MM.1S (cell line): ENCODE measurements around the gene PSMC5.

Experiments
- DNase-seq: peaks from one replicate; pipeline ENCODE4 v3.0.0-alpha.2; 2015
- H2AFZ ChIP-seq: fragments of 300-600 bp; sonication (generic); 2 replicates; pipeline ENCODE4 v1.6.0; 2016; ENCODE audit warnings: antibody characterized with exemption, low read length
- H3F3A ChIP-seq: fragments of 300-600 bp; sonication (generic); 2 replicates; pipeline ENCODE4 v1.6.1; 2016; ENCODE audit warnings: mild to moderate bottlenecking, antibody characterized with exemption, low read length, moderate library complexity, mixed read lengths; ENCODE audit not compliant: insufficient read depth
- H3K27ac ChIP-seq: fragments of 300-600 bp; sonication (generic); 2 replicates; pipeline ENCODE4 v1.5.1; 2016; ENCODE audit warnings: mild to moderate bottlenecking, low read length
- H3K27me3 ChIP-seq: fragments of 300-600 bp; sonication (generic); replicated peaks from 2 replicates; pipeline ENCODE4 v1.6.0; 2016; ENCODE audit warnings: low read length; ENCODE audit not compliant: insufficient read depth
- H3K36me3 ChIP-seq: fragments of 300-600 bp; sonication (generic); replicated peaks from 2 replicates; pipeline ENCODE4 v1.6.1; 2016; ENCODE audit warnings: mild to moderate bottlenecking, low read length, mixed read lengths; ENCODE audit not compliant: insufficient read depth
- H3K4me1 ChIP-seq: fragments of 300-600 bp; sonication (generic); 2 replicates; pipeline ENCODE4 v1.6.1; 2016; ENCODE audit warnings: low read length, mixed read lengths
- H3K4me2 ChIP-seq: fragments of 300-600 bp; sonication (generic); 2 replicates; pipeline ENCODE4 v1.6.0; 2016; ENCODE audit warnings: low read depth, low read length
- H3K4me3 ChIP-seq: fragments of 300-600 bp; sonication (generic); 2 replicates; pipeline ENCODE4 v1.5.1; 2016; ENCODE audit warnings: low read length, mixed read lengths
- H3K79me2 ChIP-seq: fragments of 300-600 bp; sonication (generic); 2 replicates; pipeline ENCODE4 v1.6.1; 2016; ENCODE audit warnings: mixed run types, low read length, mixed read lengths
- H3K9ac ChIP-seq: fragments of 300-600 bp; sonication (generic); 2 replicates; pipeline ENCODE4 v1.6.1; 2016; ENCODE audit warnings: low read length, mixed read lengths
- H3K9me2 ChIP-seq: fragments of 300-600 bp; sonication (generic); replicated peaks from 2 replicates; pipeline ENCODE4 v1.6.1; 2016; ENCODE audit warnings: mild to moderate bottlenecking, low read length, mixed read lengths; ENCODE audit not compliant: insufficient read depth
- H3K9me3 ChIP-seq: fragments of 300-600 bp; sonication (generic); replicated peaks from 2 replicates; pipeline ENCODE4 v1.6.1; 2016; ENCODE audit warnings: mild to moderate bottlenecking, low read length, mixed read lengths; ENCODE audit not compliant: insufficient read depth
- H4K20me1 ChIP-seq: fragments of 300-600 bp; sonication (generic); 2 replicates; pipeline ENCODE4 v1.6.1; 2016; ENCODE audit warnings: mild to moderate bottlenecking, low read length, moderate library complexity, mixed read lengths; ENCODE audit not compliant: insufficient read depth
- CTCF ChIP-seq: fragments of 300-600 bp; sonication (generic); IDR thresholded peaks from 2 replicates; pipeline ENCODE4 v1.5.1; 2016; ENCODE audit warnings: antibody characterized with exemption, low read length, mixed read lengths
- EZH2 ChIP-seq: fragments of 300-600 bp; sonication (generic); optimal IDR thresholded peaks from 2 replicates; pipeline ENCODE3; 2017; ENCODE audit warnings: low read depth, mild to moderate bottlenecking, antibody characterized with exemption, low read length, mixed read lengths
- EZH2phosphoT487 ChIP-seq: fragments of 300-600 bp; sonication (generic); IDR thresholded peaks from 2 replicates; pipeline ENCODE4 v1.6.1; 2018; ENCODE audit warnings: antibody characterized with exemption, low read length

The PSMC5 gene

GRCh38 chr17:63840591-63841349 lies 13.5 kb downstream of the PSMC5 start:
- H2AFZ ChIP-seq: no peak overlapping the region
- H3K27ac ChIP-seq: peak overlapping the region; percentile 22; the same call in 1 of the 2 replicates
- peak overlapping the region; percentile 91 for H3K4me2 ChIP-seq
- no peaks in the 10 kb centered on the region for H3K36me3 ChIP-seq
- no peak for TF ChIP-seq EZH2
- no peak for TF ChIP-seq EZH2phosphoT487
- no peak for TF ChIP-seq CTCF
- peak overlapping the region; percentile 81 for H3K4me3 ChIP-seq
- H3K79me2 ChIP-seq: peaks cover 61% of the 10 kb centered on the region
- peaks cover 15% of the 10 kb centered on the region for H3F3A ChIP-seq
- no peaks in the 10 kb centered on the region; the same call in 1 of the 2 replicates for H4K20me1 ChIP-seq
- H3K9me3 ChIP-seq: no peaks in the 10 kb centered on the region
- H3K4me1 ChIP-seq: peaks cover 22% of the 10 kb centered on the region
- no peaks in the 10 kb centered on the region for H3K27me3 ChIP-seq
- no peak for DNase-seq
- H3K9ac ChIP-seq: peak overlapping the region; percentile 70; the same call in 1 of the 2 replicates
- H3K9me2 ChIP-seq: no peaks in the 10 kb centered on the region

- DNase-seq: peak; percentile 42
- H3K9me3 ChIP-seq: no peaks in the 10 kb centered on the region
- H2AFZ ChIP-seq: no peak overlapping the region; the same call in 1 of the 2 replicates
- no peaks in the 10 kb centered on the region for H3K36me3 ChIP-seq
- H3K27ac ChIP-seq: peak overlapping the region; percentile 22; the same call in 1 of the 2 replicates
- TF ChIP-seq EZH2 (no peak), EZH2phosphoT487 (no peak), CTCF (no peak)
- H3K9me2 ChIP-seq: no peaks in the 10 kb centered on the region
- peak overlapping the region; percentile 81 for H3K4me3 ChIP-seq
- peaks cover 57% of the 10 kb centered on the region for H3K79me2 ChIP-seq
- H3K9ac ChIP-seq: peak overlapping the region; percentile 70
- peaks cover 22% of the 10 kb centered on the region for H3K4me1 ChIP-seq
- H3F3A ChIP-seq: peaks cover 15% of the 10 kb centered on the region
- peak overlapping the region; percentile 91 for H3K4me2 ChIP-seq
- H4K20me1 ChIP-seq: no peaks in the 10 kb centered on the region; the same call in 1 of the 2 replicates
- H3K27me3 ChIP-seq: no peaks in the 10 kb centered on the region
Observed at GRCh38 chr17:63841350-63842172, 14.3 kb downstream of the PSMC5 start.

- Histone ChIP-seq H3K9me3 (no peaks in the 10 kb centered on the region), H2AFZ (peak overlapping the region; percentile 46; the same call in 1 of the 2 replicates), H3K36me3 (no peaks in the 10 kb centered on the region), H3K27me3 (no peaks in the 10 kb centered on the region), H3K9ac (peak overlapping the region; percentile 70), H3K4me1 (peaks cover 22% of the 10 kb centered on the region), H3F3A (peaks cover 15% of the 10 kb centered on the region), H3K4me3 (peak overlapping the region; percentile 81), H3K79me2 (peaks cover 51% of the 10 kb centered on the region), H4K20me1 (no peaks in the 10 kb centered on the region; the same call in 1 of the 2 replicates), H3K9me2 (no peaks in the 10 kb centered on the region), H3K4me2 (peak overlapping the region; percentile 91; the same call in 1 of the 2 replicates), H3K27ac (peak overlapping the region; percentile 0; the same call in 1 of the 2 replicates)
- TF ChIP-seq EZH2phosphoT487: no peak
- TF ChIP-seq CTCF: no peak
- no peak for TF ChIP-seq EZH2
- DNase-seq: no peak
Observed at GRCh38 chr17:63842173-63842539, 14.9 kb downstream of the PSMC5 start.
